HEK293 (cell line): Measurements from ENCODE around the gene COPS4.

ENCODE experiments used
- BCL11A ChIP-seq: fragments of 450-650 bp; formaldehyde crosslinking; IDR thresholded peaks from 2 replicates; pipeline ENCODE4 v1.5.1; 2016; ENCODE audit warnings: low read depth, missing biosample characterization, missing genetic modification characterization
- FEZF1 ChIP-seq: fragments of 450-650 bp; formaldehyde crosslinking; IDR thresholded peaks from 2 replicates; pipeline ENCODE4 v1.5.1; 2016; ENCODE audit warnings: missing biosample characterization, missing genetic modification characterization
- GLI4 ChIP-seq: fragments of 450-650 bp; formaldehyde crosslinking; IDR thresholded peaks from 2 replicates; pipeline ENCODE4 v1.5.1; 2016; ENCODE audit warnings: missing biosample characterization, missing genetic modification characterization
- IKZF3 ChIP-seq: fragments of 450-650 bp; IDR thresholded peaks from 2 replicates; pipeline ENCODE4 v1.5.0; 2018; ENCODE audit warnings: missing biosample characterization, mild to moderate bottlenecking, missing genetic modification characterization, moderate library complexity
- SP7 ChIP-seq: fragments of 450-650 bp; formaldehyde crosslinking; IDR thresholded peaks from 2 replicates; pipeline ENCODE4 v1.5.1; 2016; ENCODE audit warnings: missing biosample characterization, missing genetic modification characterization
- TSHZ1 ChIP-seq: fragments of 450-650 bp; formaldehyde crosslinking; IDR thresholded peaks from 2 replicates; pipeline ENCODE4 v1.5.1; 2016; ENCODE audit warnings: missing biosample characterization, missing genetic modification characterization, borderline replicate concordance
- YY1 ChIP-seq: fragments of 450-650 bp; formaldehyde crosslinking; IDR thresholded peaks from 2 replicates; pipeline ENCODE4 v1.5.1; 2018; ENCODE audit warnings: missing biosample characterization, missing genetic modification characterization
- ZBTB17 ChIP-seq: fragments of 450-650 bp; formaldehyde crosslinking; IDR thresholded peaks from 2 replicates; pipeline ENCODE4 v1.5.1; 2016; ENCODE audit warnings: missing biosample characterization, missing genetic modification characterization
- ZEB2 ChIP-seq: fragments of 450-650 bp; formaldehyde crosslinking; IDR thresholded peaks from 2 replicates; pipeline ENCODE4 v1.5.1; 2016; ENCODE audit warnings: missing biosample characterization, missing genetic modification characterization
- ZFP41 ChIP-seq: fragments of 450-650 bp; formaldehyde crosslinking; IDR thresholded peaks from 2 replicates; pipeline ENCODE4 v1.5.1; 2016; ENCODE audit warnings: missing biosample characterization, missing genetic modification characterization, borderline replicate concordance
- ZIC2 ChIP-seq: fragments of 450-650 bp; formaldehyde crosslinking; IDR thresholded peaks from 2 replicates; pipeline ENCODE4 v1.5.1; 2016; ENCODE audit warnings: missing biosample characterization, missing genetic modification characterization
- ZNF112 ChIP-seq: fragments of 450-650 bp; formaldehyde crosslinking; IDR thresholded peaks from 2 replicates; pipeline ENCODE4 v1.5.0; 2017; ENCODE audit warnings: missing biosample characterization, missing genetic modification characterization
- ZNF157 ChIP-seq: fragments of 450-650 bp; formaldehyde crosslinking; IDR thresholded peaks from 2 replicates; pipeline ENCODE4 v1.5.1; 2016; ENCODE audit warnings: missing biosample characterization, missing genetic modification characterization
- ZNF175 ChIP-seq: fragments of 450-650 bp; formaldehyde crosslinking; IDR thresholded peaks from 2 replicates; pipeline ENCODE4 v1.5.1; 2016; ENCODE audit warnings: missing biosample characterization, missing genetic modification characterization
- ZNF184 ChIP-seq: fragments of 450-650 bp; IDR thresholded peaks from 2 replicates; pipeline ENCODE4 v1.5.1; 2018; ENCODE audit warnings: missing biosample characterization, mild to moderate bottlenecking, missing genetic modification characterization
- ZNF274 ChIP-seq, 2 experiments: fragments of 200-500 bp in 1 of 2; fragments of 450-650 bp in 1 of 2; sonication (Bioruptor generic) in 1 of 2; formaldehyde crosslinking in 1 of 2; IDR thresholded peaks; 2 replicates each; pipeline versions ENCODE4 v1.5.1 to v1.6.1; 2014 to 2016; ENCODE audit warnings: borderline replicate concordance in 1 of 2, inconsistent platforms in 1 of 2, low read length in 1 of 2, missing biosample characterization in 1 of 2, missing genetic modification characterization in 1 of 2
- ZNF302 ChIP-seq: fragments of 450-650 bp; formaldehyde crosslinking; IDR thresholded peaks from 2 replicates; pipeline ENCODE4 v1.5.1; 2016; ENCODE audit warnings: missing biosample characterization, missing genetic modification characterization, low read depth
- ZNF324 ChIP-seq: fragments of 450-650 bp; formaldehyde crosslinking; IDR thresholded peaks from 2 replicates; pipeline ENCODE4 v1.5.1; 2016; ENCODE audit warnings: missing biosample characterization, missing genetic modification characterization
- ZNF341 ChIP-seq: fragments of 450-650 bp; formaldehyde crosslinking; IDR thresholded peaks from 2 replicates; pipeline ENCODE4; 2016; ENCODE audit warnings: low read depth, missing biosample characterization, missing genetic modification characterization
- ZNF37A ChIP-seq: fragments of 450-650 bp; IDR thresholded peaks from 2 replicates; pipeline ENCODE4 v1.5.1; 2018; ENCODE audit warnings: missing biosample characterization, missing genetic modification characterization
- ZNF394 ChIP-seq: fragments of 450-650 bp; formaldehyde crosslinking; IDR thresholded peaks from 2 replicates; pipeline ENCODE4 v1.5.1; 2016; ENCODE audit warnings: missing biosample characterization, missing genetic modification characterization, mild to moderate bottlenecking, moderate library complexity, borderline replicate concordance
- ZNF426 ChIP-seq: fragments of 450-650 bp; formaldehyde crosslinking; IDR thresholded peaks from 2 replicates; pipeline ENCODE4 v1.5.1; 2017; ENCODE audit warnings: missing biosample characterization, missing genetic modification characterization, mild to moderate bottlenecking, inconsistent platforms, moderate library complexity
- ZNF48 ChIP-seq: fragments of 450-650 bp; formaldehyde crosslinking; IDR thresholded peaks from 2 replicates; pipeline ENCODE4 v1.5.1; 2016; ENCODE audit warnings: missing biosample characterization, missing genetic modification characterization
- ZNF501 ChIP-seq: fragments of 450-650 bp; formaldehyde crosslinking; IDR thresholded peaks from 2 replicates; pipeline ENCODE4 v1.5.1; 2016; ENCODE audit warnings: missing biosample characterization, missing genetic modification characterization
- ZNF530 ChIP-seq: fragments of 450-650 bp; formaldehyde crosslinking; IDR thresholded peaks from 2 replicates; pipeline ENCODE4 v1.5.1; 2016; ENCODE audit warnings: low read depth, missing biosample characterization, missing genetic modification characterization
- ZNF596 ChIP-seq: fragments of 450-650 bp; IDR thresholded peaks from 2 replicates; pipeline ENCODE4 v1.5.0; 2018; ENCODE audit warnings: missing biosample characterization, mild to moderate bottlenecking, missing genetic modification characterization, moderate library complexity
- ZNF626 ChIP-seq: fragments of 450-650 bp; sonication (Bioruptor Pico); formaldehyde crosslinking; IDR thresholded peaks from 2 replicates; pipeline ENCODE4 v1.5.1; 2018; ENCODE audit warnings: missing biosample characterization, missing genetic modification characterization, inconsistent platforms
- ZNF654 ChIP-seq: fragments of 450-650 bp; formaldehyde crosslinking; IDR thresholded peaks from 2 replicates; pipeline ENCODE4 v1.5.1; 2016; ENCODE audit warnings: low read depth, missing biosample characterization, missing genetic modification characterization
- ZNF660 ChIP-seq: fragments of 450-650 bp; IDR thresholded peaks from 2 replicates; pipeline ENCODE4 v1.5.1; 2018; ENCODE audit warnings: missing biosample characterization, mild to moderate bottlenecking, missing genetic modification characterization
- ZNF707 ChIP-seq: fragments of 450-650 bp; formaldehyde crosslinking; IDR thresholded peaks from 2 replicates; pipeline ENCODE4 v1.5.1; 2016; ENCODE audit warnings: missing biosample characterization, missing genetic modification characterization
- ZNF747 ChIP-seq: fragments of 450-650 bp; formaldehyde crosslinking; IDR thresholded peaks from 2 replicates; pipeline ENCODE4 v1.5.1; 2016; ENCODE audit warnings: missing biosample characterization, missing genetic modification characterization
- ZNF76 ChIP-seq: fragments of 450-650 bp; formaldehyde crosslinking; IDR thresholded peaks from 2 replicates; pipeline ENCODE4; 2016; ENCODE audit warnings: low read depth, missing biosample characterization, missing genetic modification characterization, borderline replicate concordance
- ZSCAN30 ChIP-seq: fragments of 450-650 bp; IDR thresholded peaks from 2 replicates; pipeline ENCODE4 v1.5.1; 2018; ENCODE audit warnings: missing biosample characterization, mild to moderate bottlenecking, missing genetic modification characterization, moderate library complexity

The COPS4 gene

GRCh38 chr4:83012200-83012686, 22.7 kb upstream of the COPS4 start (continued):
- no peak for TF ChIP-seq ZNF626 (tag by site-specific recombination)
- TF ChIP-seq GLI4 (tag by site-specific recombination) = no peak
- 0 out of 2 replicates have a peak, but pooled peaks have one; percentile 33 for TF ChIP-seq IKZF3 (tag by site-specific recombination)
- TF ChIP-seq ZNF394 (tag by site-specific recombination) = no peak
- TF ChIP-seq ZNF660 (tag by site-specific recombination) = no peak
- TF ChIP-seq ZNF654 (tag by site-specific recombination) = no peak
- TF ChIP-seq YY1 (tag by site-specific recombination) = no peak
- TF ChIP-seq ZBTB17 = no peak
- no peak for TF ChIP-seq BCL11A
- TF ChIP-seq ZNF184 = no peak
- TF ChIP-seq ZNF341 (tag by site-specific recombination) = peak; percentile 59; the same call in 1 of the 2 replicates
- TF ChIP-seq SP7 (tag by site-specific recombination) = no peak
- TF ChIP-seq TSHZ1 (tag by site-specific recombination) = no peak
- TF ChIP-seq ZNF302 (tag by site-specific recombination) = no peak
- TF ChIP-seq ZIC2 (tag by site-specific recombination) = peak; percentile 60
- no peak for TF ChIP-seq FEZF1 (tag by site-specific recombination)
- TF ChIP-seq ZNF530 (tag by site-specific recombination) = no peak
- TF ChIP-seq ZNF501 (tag by site-specific recombination) = no peak
- peak; percentile 61; the same call in 1 of the 2 replicates for TF ChIP-seq ZSCAN30 (tag by site-specific recombination)
- TF ChIP-seq ZNF76 (tag by site-specific recombination) = peak; percentile 30; the same call in 1 of the 2 replicates
- no peak for TF ChIP-seq ZNF175
- no peak for TF ChIP-seq ZNF747
- no peak for TF ChIP-seq ZNF37A (tag by site-specific recombination)
- no peak for TF ChIP-seq ZNF48 (tag by site-specific recombination)
- TF ChIP-seq ZNF426 (tag by site-specific recombination) = no peak
- TF ChIP-seq ZNF112 (tag by site-specific recombination) = no peak
- no peak for TF ChIP-seq ZNF157 (tag by site-specific recombination)
- 0 out of 2 replicates have a peak, but pooled peaks have one; percentile 18 for TF ChIP-seq ZNF596
- TF ChIP-seq ZEB2 = no peak
- TF ChIP-seq ZNF274 (IDR thresholded peaks at IDR 0.05; ENCODE audit: low read length) = no peak
- TF ChIP-seq ZNF274 (tag by site-specific recombination; IDR thresholded peaks at IDR 0.05; ENCODE audit: borderline replicate concordance) = no peak
- no peak for TF ChIP-seq ZNF707 (tag by site-specific recombination)
- no peak for TF ChIP-seq ZFP41 (tag by site-specific recombination)
- TF ChIP-seq ZNF324 (tag by site-specific recombination) = no peak
